ENCODE data around the gene CHST15.

Gene CHST15

DNA sequence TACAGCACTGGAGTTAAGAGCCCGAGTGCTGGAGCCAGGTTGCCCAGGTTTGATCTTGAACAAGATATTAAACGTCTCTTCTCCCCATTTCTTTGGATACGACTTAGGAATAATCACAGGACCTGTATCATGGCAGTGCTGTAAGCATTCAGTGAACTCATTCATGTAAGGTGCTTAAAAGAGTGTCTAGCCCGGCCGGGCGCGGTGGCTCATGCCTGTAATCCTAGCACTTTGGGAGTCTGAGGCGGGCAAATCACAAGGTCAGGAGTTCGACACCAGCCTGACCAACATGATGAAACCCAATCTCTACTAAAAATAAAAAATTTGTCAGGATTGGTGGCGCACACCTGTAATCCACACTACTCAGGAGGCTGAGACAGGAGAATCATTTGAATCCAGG lies 40.8 kb downstream of the CHST15 start:
- H3K9me3 ChIP-seq = no peaks in the 10 kb centered on the region
- TF ChIP-seq CTCF (IDR thresholded peaks at IDR 0.05; ENCODE audit: low read depth, low read length) = no peak
- H3K4me1 ChIP-seq = peaks cover 10% of the 10 kb centered on the region
- H3K36me3 ChIP-seq = no peaks in the 10 kb centered on the region
- no peaks in the 10 kb centered on the region for H3K27me3 ChIP-seq
- DNase-seq = no peak
- H3K4me3 ChIP-seq (ENCODE audit: low read depth, low read length) = no peak overlapping the region

GRCh38 chr10:124050021-124051015 lies 43.1 kb downstream of the CHST15 start:
- H3K9me3 ChIP-seq = no peaks in the 10 kb centered on the region
- TF ChIP-seq CTCF (IDR thresholded peaks at IDR 0.05; ENCODE audit: low read depth, low read length) = no peak
- H3K4me3 ChIP-seq (ENCODE audit: low read depth, low read length) = no peak overlapping the region
- no peaks in the 10 kb centered on the region; the same call in 1 of the 2 replicates for H3K4me1 ChIP-seq
- no peak for DNase-seq
- no peaks in the 10 kb centered on the region for H3K27me3 ChIP-seq
- no peaks in the 10 kb centered on the region for H3K36me3 ChIP-seq

DNA sequence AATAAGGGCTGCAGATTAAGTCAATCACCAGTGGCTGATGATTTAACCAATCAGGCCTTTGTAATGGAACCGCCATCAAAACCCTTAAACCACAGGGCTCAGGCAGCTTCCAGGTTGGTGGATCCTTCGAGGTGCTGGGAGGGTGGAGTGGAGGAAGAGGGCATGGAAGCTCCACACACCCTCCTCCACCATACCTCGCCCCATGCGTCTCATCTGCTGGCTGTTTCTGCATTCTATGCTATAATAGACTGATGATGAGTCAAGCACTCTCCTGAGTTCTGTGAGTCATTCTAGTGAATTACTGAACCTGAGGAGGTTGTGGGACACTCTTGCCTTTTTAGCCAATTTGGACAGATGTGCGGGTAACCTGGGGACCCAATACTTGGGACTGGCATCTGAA lies 43.9 kb downstream of the CHST15 start:
- TF ChIP-seq CTCF (IDR thresholded peaks at IDR 0.05; ENCODE audit: low read depth, low read length) = no peak
- Histone ChIP-seq H3K4me3 (ENCODE audit: low read depth, low read length) (no peak overlapping the region), H3K4me1 (no peaks in the 10 kb centered on the region; the same call in 1 of the 2 replicates), H3K36me3 (no peaks in the 10 kb centered on the region), H3K27me3 (no peaks in the 10 kb centered on the region), H3K9me3 (no peaks in the 10 kb centered on the region)
- DNase-seq = no peak

DNA sequence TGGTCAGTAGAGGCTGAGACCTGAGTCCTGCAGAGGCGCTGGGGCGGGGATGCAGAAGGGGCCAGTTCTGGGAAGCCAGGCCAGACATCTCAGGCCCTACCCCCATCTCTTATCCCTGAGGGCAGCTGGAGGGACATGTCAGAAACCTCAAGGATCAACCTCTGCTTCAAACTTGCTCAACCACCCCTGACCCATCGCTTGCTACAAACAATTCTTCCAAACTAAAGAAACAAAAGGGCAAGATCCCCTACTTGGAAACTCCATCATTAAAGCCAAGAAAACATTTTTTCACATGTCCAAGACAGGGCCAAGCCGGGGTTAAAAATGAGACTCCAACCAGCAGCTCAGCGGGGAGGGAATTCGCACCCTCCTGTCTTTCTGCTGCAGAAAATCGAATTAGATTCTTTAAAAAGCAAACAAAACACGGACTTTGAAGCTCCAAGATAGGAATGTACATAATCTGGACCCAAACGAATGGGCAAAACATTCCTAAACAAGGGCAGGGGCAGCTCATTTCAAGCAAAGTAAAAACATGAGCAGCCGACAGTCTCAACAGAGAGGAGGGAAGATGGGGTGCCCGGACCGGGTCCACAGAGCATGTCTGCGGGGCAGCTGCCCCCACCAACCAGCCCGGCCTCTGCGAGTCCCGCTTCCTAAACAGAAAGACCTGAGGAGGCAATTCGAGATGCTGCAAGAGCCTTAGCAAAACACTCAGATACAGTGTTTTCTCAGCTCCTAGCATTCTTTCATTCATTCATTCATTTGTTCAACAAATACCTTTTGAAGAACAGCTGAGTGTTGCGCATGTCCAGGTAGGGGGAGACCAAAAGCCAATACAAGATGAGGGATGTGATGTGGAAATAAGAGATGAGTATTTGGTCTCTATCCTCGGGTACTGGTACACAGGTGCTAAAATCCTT lies 44.8 kb downstream of the CHST15 start:
- DNase-seq = no peak
- Histone ChIP-seq H3K4me1 (no peaks in the 10 kb centered on the region; the same call in 1 of the 2 replicates), H3K36me3 (no peaks in the 10 kb centered on the region), H3K9me3 (no peaks in the 10 kb centered on the region), H3K4me3 (ENCODE audit: low read depth, low read length) (no peak overlapping the region), H3K27me3 (no peaks in the 10 kb centered on the region)
- no peak for TF ChIP-seq CTCF (IDR thresholded peaks at IDR 0.05; ENCODE audit: low read depth, low read length)

DNA sequence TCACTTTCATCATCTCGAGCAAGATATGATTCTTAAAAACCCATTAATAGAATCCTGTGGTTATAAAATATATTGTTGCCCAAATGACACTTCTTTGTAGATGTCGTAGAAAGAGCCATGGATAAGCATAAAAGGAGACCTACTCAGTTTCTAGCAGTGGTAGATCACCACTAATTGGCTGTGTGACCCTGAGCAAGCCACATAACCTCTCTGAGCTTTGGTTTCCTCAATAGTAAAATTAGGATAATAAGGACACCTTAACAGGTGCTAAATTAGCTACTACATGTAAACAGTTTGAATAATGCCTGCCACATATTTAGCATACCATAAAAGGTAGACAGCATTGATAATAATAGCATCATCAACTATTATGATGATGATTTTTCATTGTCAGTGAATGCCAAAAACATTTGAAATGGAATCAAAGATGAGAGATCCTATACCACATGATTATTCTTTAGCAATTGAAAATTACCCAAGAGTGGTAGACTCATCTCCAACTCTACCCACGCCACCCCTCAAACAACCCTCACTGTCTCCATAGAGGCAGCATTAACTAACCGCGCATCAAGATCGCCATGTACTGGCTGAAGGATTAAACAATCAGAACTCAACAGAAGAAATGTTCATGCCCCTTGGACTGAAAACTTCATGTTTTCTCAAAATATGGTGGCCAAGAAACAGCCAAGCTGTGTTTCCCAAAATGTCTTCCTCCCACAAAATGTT lies 45.8 kb downstream of the CHST15 start:
- no peak for DNase-seq
- TF ChIP-seq CTCF (IDR thresholded peaks at IDR 0.05; ENCODE audit: low read depth, low read length) = no peak
- Histone ChIP-seq H3K4me3 (ENCODE audit: low read depth, low read length) (no peak overlapping the region), H3K27me3 (no peaks in the 10 kb centered on the region), H3K4me1 (peaks cover 4% of the 10 kb centered on the region), H3K9me3 (no peaks in the 10 kb centered on the region), H3K36me3 (no peaks in the 10 kb centered on the region)

Data from BE2C (cell line).